H1 (cell line): ENCODE results near the gene SUPT4H1. TPM values are rescaled to one million over a fixed set of nuclear protein-coding genes. Genes with fewer than 3 reads are reported as not detected.
A peak's percentile ranks its signal among the peaks of the same experiment; 100 is the strongest.

Experiments used
- CTCF ChIA-PET: fragments of 300-600 bp; sonication (Branson Sonifier 250); formaldehyde crosslinking; loops from one replicate; lab custom pipeline; 2021; ENCODE audit not compliant: partially characterized antibody; lab: Charles Lee
- POLR2A ChIA-PET: fragments of 300-600 bp; sonication (Branson Sonifier 250); formaldehyde crosslinking; loops from one replicate; lab custom pipeline; 2021; ENCODE audit warnings: inconsistent platforms; ENCODE audit not compliant: partially characterized antibody; lab: Charles Lee
- DNase-seq, 2 experiments: peaks; one replicate each; pipeline versions ENCODE4 v3.0.0 to v3.0.0-alpha.2; 2010 to 2022; ENCODE audit warnings: low spot score in 2 of 2, low read depth in 1 of 2, mixed read lengths in 1 of 2
- FAIRE-seq: peaks from 2 replicates; lab custom pipeline; 2011; peaks lifted over from hg19 to GRCh38; lab: Jason Lieb, UNC
- H2AFZ ChIP-seq: 2 replicates; pipeline ENCODE4 v1.8.1; 2012; ENCODE audit warnings: low read length, inconsistent platforms
- H2AK5ac ChIP-seq: 2 replicates; pipeline ENCODE4 v1.6.1; 2013; ENCODE audit warnings: low read depth, low read length
- H2BK120ac ChIP-seq: replicated peaks from 2 replicates; pipeline ENCODE3; 2013; ENCODE audit warnings: low read depth, low read length, inconsistent platforms
- H2BK12ac ChIP-seq: 2 replicates; pipeline ENCODE4 v1.6.1; 2013; ENCODE audit warnings: low read depth, low read length
- H2BK15ac ChIP-seq: 2 replicates; pipeline ENCODE4 v1.6.1; 2013; ENCODE audit warnings: low read length
- H2BK20ac ChIP-seq: 2 replicates; pipeline ENCODE4 v1.6.1; 2013; ENCODE audit warnings: low read length
- H2BK5ac ChIP-seq: 2 replicates; pipeline ENCODE4 v1.6.1; 2013; ENCODE audit warnings: low read depth, low read length
- H3K14ac ChIP-seq: 2 replicates; pipeline ENCODE4 v1.6.1; 2013; ENCODE audit warnings: inconsistent platforms; ENCODE audit not compliant: insufficient read length
- H3K18ac ChIP-seq: 2 replicates; pipeline ENCODE4 v1.6.1; 2013; ENCODE audit warnings: low read length; ENCODE audit errors: extremely low read depth
- H3K23ac ChIP-seq: 2 replicates; pipeline ENCODE4 v1.6.1; 2013; ENCODE audit warnings: inconsistent platforms; ENCODE audit not compliant: insufficient read length
- H3K23me2 ChIP-seq: 2 replicates; pipeline ENCODE4 v1.6.1; 2013; ENCODE audit warnings: low read depth, low read length
- H3K27ac ChIP-seq: 2 replicates; pipeline ENCODE4 v1.6.1; 2011; ENCODE audit warnings: low read depth, low read length, inconsistent platforms
- H3K27me3 ChIP-seq, 4 experiments: replicated peaks in 1 of 4; 1 replicate in 1 of 4; 2 replicates in 3 of 4; pipeline versions ENCODE4 v1.6.1 to v1.8.1; 2011 to 2013; ENCODE audit warnings: low read length in 3 of 4, mild to moderate bottlenecking in 3 of 4, inconsistent platforms in 2 of 4, mixed read lengths in 2 of 4, moderate library complexity in 1 of 4; ENCODE audit not compliant: control insufficient read depth in 3 of 4, insufficient read depth in 3 of 4; ENCODE audit errors: extremely low read depth in 1 of 4
- H3K36me3 ChIP-seq, 4 experiments: 2 replicates each; pipeline versions ENCODE4 v1.6.1 to v1.8.1; 2011 to 2013; ENCODE audit warnings: mild to moderate bottlenecking in 4 of 4, low read length in 3 of 4, moderate library complexity in 2 of 4, control low read depth in 1 of 4, inconsistent platforms in 1 of 4; ENCODE audit not compliant: insufficient read depth in 4 of 4, control insufficient read depth in 2 of 4
- H3K4ac ChIP-seq: replicated peaks from 2 replicates; pipeline ENCODE3; 2013; ENCODE audit warnings: low read length, low read depth, mixed read lengths, inconsistent platforms; ENCODE audit not compliant: insufficient read length
- H3K4me1 ChIP-seq, 4 experiments: replicated peaks in 1 of 4; 1 replicate in 1 of 4; 2 replicates in 3 of 4; pipeline versions ENCODE4 v1.6.1 to v1.8.1; 2011 to 2013; ENCODE audit warnings: low read length in 3 of 4, inconsistent platforms in 2 of 4, mixed read lengths in 1 of 4; ENCODE audit not compliant: insufficient read depth in 4 of 4, control insufficient read depth in 3 of 4
- H3K4me2 ChIP-seq, 2 experiments: 2 replicates each; pipeline versions ENCODE4 v1.6.1 to v1.8.1; 2011 to 2013; ENCODE audit warnings: low read depth in 2 of 2, low read length in 2 of 2, control low read depth in 1 of 2, inconsistent platforms in 1 of 2, mild to moderate bottlenecking in 1 of 2; ENCODE audit not compliant: insufficient read depth in 1 of 2
- H3K4me3 ChIP-seq, 4 experiments: fragments of 200-600, 300-600 bp in 1 of 4; sonication (generic), shearing (Covaris generic), sonication (Bioruptor Twin) in 1 of 4; 2 replicates each; pipeline versions ENCODE4 v1.5.1 to v1.8.1; 2011 to 2016; ENCODE audit warnings: low read length in 4 of 4, low read depth in 3 of 4, control low read depth in 2 of 4, inconsistent platforms in 2 of 4, mild to moderate bottlenecking in 2 of 4, mixed read lengths in 1 of 4, moderate library complexity in 1 of 4; ENCODE audit not compliant: insufficient read depth in 2 of 4; ENCODE audit errors: extremely low read depth in 1 of 4
- H3K56ac ChIP-seq: replicated peaks from 2 replicates; pipeline ENCODE3; 2013; ENCODE audit warnings: low read depth, mild to moderate bottlenecking, mixed read lengths, low read length, inconsistent platforms; ENCODE audit not compliant: insufficient read length
- H3K79me1 ChIP-seq: 2 replicates; pipeline ENCODE4 v1.6.1; 2013; ENCODE audit warnings: low read depth, low read length, control low read depth
- H3K79me2 ChIP-seq, 2 experiments: 2 replicates each; pipeline versions ENCODE4 v1.6.1 to v1.8.1; 2012 to 2013; ENCODE audit warnings: low read length in 2 of 2, mild to moderate bottlenecking in 2 of 2, inconsistent platforms in 1 of 2; ENCODE audit not compliant: insufficient read depth in 2 of 2, control insufficient read depth in 1 of 2
- H3K9ac ChIP-seq, 4 experiments: replicated peaks in 1 of 4; 1 replicate in 1 of 4; 2 replicates in 3 of 4; pipeline versions ENCODE4 v1.6.1 to v1.8.1; 2011 to 2013; ENCODE audit warnings: low read depth in 3 of 4, low read length in 3 of 4, control low read depth in 2 of 4, mild to moderate bottlenecking in 2 of 4, moderate library complexity in 2 of 4, inconsistent platforms in 1 of 4; ENCODE audit errors: extremely low read depth in 1 of 4
- H3K9me3 ChIP-seq, 2 experiments: 2 replicates each; pipeline versions ENCODE4 v1.6.1 to v1.8.1; 2012 to 2013; ENCODE audit warnings: mild to moderate bottlenecking in 2 of 2, moderate library complexity in 2 of 2, control low read depth in 1 of 2, inconsistent platforms in 1 of 2, low read depth in 1 of 2, low read length in 1 of 2, mixed read lengths in 1 of 2; ENCODE audit not compliant: insufficient read depth in 2 of 2
- H4K20me1 ChIP-seq, 2 experiments: replicated peaks in 1 of 2; 2 replicates each; pipeline versions ENCODE3 to v1.8.1; 2011 to 2013; ENCODE audit warnings: inconsistent platforms in 2 of 2, low read length in 2 of 2, mild to moderate bottlenecking in 1 of 2; ENCODE audit not compliant: insufficient read depth in 2 of 2, control insufficient read depth in 1 of 2
- H4K5ac ChIP-seq: 2 replicates; pipeline ENCODE4 v1.6.1; 2013; ENCODE audit warnings: low read length, low read depth, mixed read lengths, inconsistent platforms; ENCODE audit not compliant: insufficient read length
- H4K8ac ChIP-seq: 2 replicates; pipeline ENCODE4 v1.8.0; 2013; ENCODE audit warnings: mild to moderate bottlenecking, moderate library complexity, low read length, inconsistent platforms; ENCODE audit not compliant: insufficient read depth; ENCODE audit errors: extremely low read depth
- H4K91ac ChIP-seq: replicated peaks from 2 replicates; pipeline ENCODE3; 2013; ENCODE audit warnings: low read length, mixed read lengths, inconsistent platforms; ENCODE audit not compliant: insufficient read length
- ASH2L ChIP-seq: fragments of 200-600, 300-600 bp; sonication (generic); IDR thresholded peaks from one replicate; pipeline ENCODE4 v1.7.1; 2017; ENCODE audit warnings: low read length
- BRCA1 ChIP-seq: IDR thresholded peaks from 2 replicates; pipeline ENCODE4 v1.6.1; 2012; ENCODE audit warnings: low read depth, low read length, improper control_type of control experiment
- CBX8 ChIP-seq: fragments of 300-800, 300-1000 bp; sonication (generic); IDR thresholded peaks from 2 replicates; pipeline ENCODE4 v1.7.1; 2016; ENCODE audit warnings: low read depth, low read length, borderline replicate concordance
- MAFK ChIP-seq: IDR thresholded peaks from 2 replicates; pipeline ENCODE4 v1.6.1; 2012; ENCODE audit warnings: low read depth, mild to moderate bottlenecking, improper control_type of control experiment, low read length
- SIN3A ChIP-seq, 2 experiments: IDR thresholded peaks in 1 of 2; conservative IDR thresholded peaks in 1 of 2; 2 replicates each; pipeline ENCODE4 v1.6.1; 2011 to 2012; ENCODE audit warnings: low read length in 2 of 2, improper control_type of control experiment in 1 of 2, low read depth in 1 of 2, mild to moderate bottlenecking in 1 of 2
- SP2 ChIP-seq: IDR thresholded peaks from 2 replicates; pipeline ENCODE4 v1.6.1; 2012; ENCODE audit warnings: mild to moderate bottlenecking, low read length, inconsistent platforms
- TAF7 ChIP-seq: optimal IDR thresholded peaks from 2 replicates; pipeline ENCODE3; 2011; ENCODE audit warnings: low read depth, mild to moderate bottlenecking, inconsistent platforms, low read length, moderate library complexity, borderline replicate concordance
- TBP ChIP-seq: IDR thresholded peaks from 2 replicates; pipeline ENCODE4 v1.6.1; 2011; ENCODE audit warnings: low read depth, low read length, improper control_type of control experiment
- YY1 ChIP-seq: IDR thresholded peaks from 2 replicates; pipeline ENCODE4 v1.6.1; 2011; ENCODE audit warnings: low read depth, mild to moderate bottlenecking, low read length
- WGBS, 2 experiments: shearing (Covaris generic) in 1 of 2; methylation state at CpG; one replicate each; pipeline versions ENCODE4 v1.1.6 to v1.1.7; 2013 to 2015; ENCODE audit warnings: low lambda C conversion rate in 2 of 2, mixed read lengths in 2 of 2, inconsistent platforms in 1 of 2, low coverage in 1 of 2, missing lambda C conversion rate in 1 of 2; ENCODE audit not compliant: insufficient replicate concordance in 2 of 2, insufficient coverage in 1 of 2, insufficient read length in 1 of 2; ENCODE audit errors: extremely low coverage in 1 of 2, missing lambda C conversion rate in 1 of 2; 5-methylcytosine and 5-hydroxymethylcytosine counted together
- polyA plus RNA-seq, 7 experiments: library from polyadenylated mRNA; depleted of rRNA in 3 of 7; stranded (reverse) in 5 of 7; unstranded in 2 of 7; fragments of >200 nt in 5 of 7; fragments of 200-250 nt in 2 of 7; gene quantifications; 1 replicate in 5 of 7; 2 replicates in 1 of 7; 4 replicates in 1 of 7; pipeline versions ENCODE4 v1.2.1 to v1.2.3, GENCODE V29; 2011 to 2013; ENCODE audit warnings: missing spikeins in 2 of 7, mixed read lengths in 2 of 7
- total RNA-seq: library from RNA; stranded (reverse); fragmentation: NEBNext Ultra II Directional; extraction: Animal tissue kit (Norgen Biotek cat#: 25700); gene quantifications from 2 replicates; pipeline ENCODE4 v1.2.1, GENCODE V29; 2021

The SUPT4H1 gene
- total and polyA plus RNA-seq, 2 of the 8 experiments (the other 6 are each of a cell fraction or from before 2014, with no cell fraction given), result 112 to 143 TPM

DNA sequence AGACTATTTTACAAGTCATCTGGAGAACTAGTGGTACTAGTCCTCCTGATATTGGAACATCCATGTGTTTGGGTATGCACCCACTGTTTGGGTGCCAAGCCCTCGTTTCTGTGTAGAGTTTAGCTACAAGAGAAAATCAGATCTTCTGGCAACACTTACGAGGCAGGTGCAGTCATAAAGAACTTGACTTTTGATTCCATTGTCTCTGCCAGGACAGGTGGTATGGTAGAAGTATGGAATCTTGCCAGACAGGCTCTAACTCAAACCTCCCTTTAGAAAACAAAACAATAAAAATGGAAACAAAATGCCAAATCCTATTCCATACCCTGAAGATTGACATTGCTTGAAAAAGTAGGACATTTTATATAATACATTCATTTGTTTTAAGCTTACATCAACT is 49.3 kb upstream of the SUPT4H1 start:
- H3K4me1 ChIP-seq, result peaks cover 2 to 12% (median 8%) of the 10 kb centered on the region in 4 experiments; a peak in 4 of 7 replicates
- no peak overlapping the region for H2BK15ac ChIP-seq
- H3K36me3 ChIP-seq, result no peaks in the 10 kb centered on the region
- H2BK20ac ChIP-seq, result no peak overlapping the region
- H2BK120ac ChIP-seq, result no peak overlapping the region
- no peak overlapping the region for H2BK5ac ChIP-seq
- CTCF ChIA-PET, result interaction anchor here (1.3 kb wide), 1 partner anchor 16 kb away, joined by 6 read pairs; the partner anchor contains the start of gene RNF43
- no peak overlapping the region for H3K9ac ChIP-seq
- H2AK5ac ChIP-seq, result no peak overlapping the region
- no peak overlapping the region for H2AFZ ChIP-seq
- FAIRE-seq (peak; percentile 28), DNase-seq (no peak)
- no peak overlapping the region for H3K27ac ChIP-seq
- no peak overlapping the region for H3K23ac ChIP-seq
- WGBS, 2 experiments, result 83% methylated on average over 2 of the region's 2 CpGs; no CpG with 5 or more reads in 1 of the 2 experiments
- peaks cover 0 to 2% of the 10 kb centered on the region in 2 experiments for H4K20me1 ChIP-seq
- H3K79me1 ChIP-seq, result no peaks in the 10 kb centered on the region
- no peak overlapping the region for H4K8ac ChIP-seq
- no peak overlapping the region for H2BK12ac ChIP-seq
- POLR2A ChIA-PET, result no interaction called here
- H3K4ac ChIP-seq, result no peak overlapping the region
- H3K56ac ChIP-seq, result no peak overlapping the region
- no peak overlapping the region for H3K14ac ChIP-seq
- no peak overlapping the region for H3K18ac ChIP-seq
- no peaks in the 10 kb centered on the region for H3K23me2 ChIP-seq
- H4K91ac ChIP-seq, result no peak overlapping the region
- H3K79me2 ChIP-seq, result no peaks in the 10 kb centered on the region
- TF ChIP-seq TBP (no peak), SIN3A (conservative IDR thresholded peaks at IDR 0.05 in 1 of 2, IDR thresholded peaks at IDR 0.05 in 1 of 2; ENCODE audit: low read depth in 1 of 2, low read length in 2 of 2) (no peak), MAFK (no peak), SP2 (no peak), ASH2L (no peak), BRCA1 (no peak), YY1 (no peak), CBX8 (no peak), TAF7 (no peak)
- H3K4me2 ChIP-seq, result no peak overlapping the region
- no peak overlapping the region for H3K4me3 ChIP-seq
- H3K9me3 ChIP-seq, result no peaks in the 10 kb centered on the region
- peaks cover 19 to 50% (median 38%) of the 10 kb centered on the region in 4 experiments; a peak in 6 of 7 replicates for H3K27me3 ChIP-seq
- H4K5ac ChIP-seq, result no peak overlapping the region
